ENCODE measurements around the gene NOXO1.
"Not testable (repeated sequence)": the region's sequence is repeated elsewhere in the genome, so short reads cannot be mapped to it uniquely, and the experiment has no call there.

NOXO1 gene

DNA sequence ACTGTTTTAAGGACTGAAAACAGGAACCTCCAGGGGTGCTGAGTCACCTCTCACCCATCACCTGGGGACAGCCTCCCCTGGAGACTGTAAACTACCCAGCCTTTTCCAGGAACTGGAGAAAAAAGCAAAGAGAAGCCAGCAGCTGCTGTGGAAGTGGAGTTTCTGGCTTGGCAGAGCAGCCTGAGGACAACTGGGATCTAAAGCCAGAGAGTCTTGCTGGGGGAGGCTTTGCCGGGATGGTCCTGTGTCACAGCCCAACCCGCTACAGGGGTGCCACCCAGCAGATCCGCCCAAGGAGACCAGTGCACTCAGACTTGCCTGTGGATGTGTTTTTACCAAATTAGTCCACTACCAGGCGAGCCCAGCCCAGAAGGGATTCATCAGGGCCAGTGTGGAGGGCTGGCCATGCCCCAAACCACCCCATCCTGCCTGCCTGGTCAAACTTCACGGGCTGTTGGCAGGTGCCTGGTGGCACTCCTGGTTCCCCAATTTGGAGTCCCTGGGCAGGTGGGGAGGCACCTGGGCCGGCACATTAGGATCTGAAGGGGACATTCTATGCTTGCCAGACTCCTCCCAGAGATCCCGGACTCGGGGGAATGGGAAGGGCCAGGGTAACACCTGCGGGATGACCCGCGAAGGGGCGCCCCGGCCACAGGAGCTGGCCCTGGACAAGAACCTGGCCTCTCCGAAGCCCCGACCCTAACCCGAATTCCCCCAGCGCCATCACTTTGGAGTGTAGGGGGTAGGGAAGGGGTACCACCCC lies 39.0 kb downstream of the NOXO1 start:
- DNase-seq (ENCODE audit: low read depth in 2 of 2): no peak

DNA sequence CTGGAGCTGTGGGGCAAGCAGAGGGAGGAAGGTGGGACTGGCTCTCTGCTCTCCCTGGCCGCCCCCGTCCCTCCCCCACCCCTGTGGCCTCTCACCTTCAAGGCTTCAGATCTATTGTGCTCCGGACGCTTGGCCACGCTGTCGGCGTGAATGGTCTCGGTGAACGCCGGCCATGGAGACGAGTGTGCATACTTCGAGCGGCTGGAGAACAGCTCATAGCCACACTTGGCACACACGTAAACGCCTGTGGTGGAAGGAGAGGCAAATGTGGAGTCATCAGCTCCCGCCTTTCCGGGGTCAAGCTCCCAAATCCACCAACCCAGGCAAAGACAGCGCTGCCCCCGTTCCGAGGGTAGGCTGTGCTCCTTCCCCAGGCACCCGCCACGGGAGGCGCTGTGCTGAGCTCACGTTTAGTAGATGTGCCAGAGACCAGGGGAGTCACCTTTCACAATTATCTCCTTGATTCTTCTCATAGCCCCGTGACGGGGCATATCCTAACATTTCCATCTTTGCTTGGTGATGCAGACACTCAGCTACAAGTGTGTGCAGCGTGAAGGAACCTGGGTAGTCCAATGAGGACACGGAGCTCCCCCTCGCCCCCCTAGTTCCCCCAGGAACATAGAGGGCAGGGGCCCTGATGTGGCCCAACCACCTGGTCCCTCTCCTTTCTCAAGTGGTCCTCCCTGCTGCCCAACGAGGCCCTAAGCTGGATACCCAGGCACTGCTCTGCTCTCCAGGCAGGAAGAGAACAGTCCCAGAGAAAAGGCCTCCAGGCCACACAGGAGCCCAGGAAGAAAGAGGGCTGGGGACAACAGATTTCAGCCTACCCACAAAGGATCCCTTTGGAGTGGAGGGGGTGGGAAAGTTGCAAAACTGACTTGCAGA lies 39.9 kb downstream of the NOXO1 start:
- DNase-seq (ENCODE audit: low read depth in 2 of 2): no peak

DNA sequence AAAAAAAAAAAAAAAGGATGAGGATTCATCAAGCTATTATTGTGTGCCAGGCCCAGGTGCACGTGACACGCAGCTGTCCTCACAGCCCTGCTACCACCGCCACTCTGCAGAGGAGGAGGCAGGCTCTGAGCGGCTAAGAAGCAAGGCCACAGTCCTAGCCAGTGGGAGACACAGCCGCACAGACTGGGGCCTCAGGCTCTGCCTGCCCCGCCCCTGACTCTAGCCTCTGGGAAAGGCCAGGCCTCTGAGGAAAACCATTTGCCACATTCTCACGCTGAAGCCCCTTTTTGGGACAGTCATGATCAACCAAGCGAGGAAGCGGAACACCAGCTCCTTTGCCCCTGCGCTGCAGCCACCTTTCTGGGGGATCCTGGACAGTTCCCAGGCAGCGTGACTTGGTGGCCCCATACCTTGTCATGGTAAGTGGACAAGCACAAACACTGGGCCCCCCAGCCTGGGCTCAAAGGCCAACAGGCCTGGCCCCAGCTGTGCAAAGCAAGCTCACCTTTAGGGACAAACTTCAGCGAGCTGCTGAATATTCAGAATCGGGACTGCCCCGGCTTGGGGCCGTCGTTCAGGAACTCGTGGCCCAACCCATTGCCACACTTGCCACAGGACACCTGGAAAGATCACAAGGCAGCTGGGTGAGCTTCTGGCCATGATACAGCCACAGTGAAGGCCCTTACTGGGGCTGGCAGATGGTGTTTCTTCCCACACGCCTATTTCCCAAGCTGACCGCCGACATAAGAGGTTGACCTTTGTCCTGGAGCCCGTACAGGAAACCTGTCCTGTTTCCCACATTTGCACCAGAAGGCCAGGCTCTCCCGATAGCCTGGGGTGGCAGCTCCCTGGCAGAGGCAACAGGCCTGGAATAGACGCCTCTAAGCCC lies 40.8 kb downstream of the NOXO1 start:
- DNase-seq (ENCODE audit: low read depth in 2 of 2): no peak

DNA sequence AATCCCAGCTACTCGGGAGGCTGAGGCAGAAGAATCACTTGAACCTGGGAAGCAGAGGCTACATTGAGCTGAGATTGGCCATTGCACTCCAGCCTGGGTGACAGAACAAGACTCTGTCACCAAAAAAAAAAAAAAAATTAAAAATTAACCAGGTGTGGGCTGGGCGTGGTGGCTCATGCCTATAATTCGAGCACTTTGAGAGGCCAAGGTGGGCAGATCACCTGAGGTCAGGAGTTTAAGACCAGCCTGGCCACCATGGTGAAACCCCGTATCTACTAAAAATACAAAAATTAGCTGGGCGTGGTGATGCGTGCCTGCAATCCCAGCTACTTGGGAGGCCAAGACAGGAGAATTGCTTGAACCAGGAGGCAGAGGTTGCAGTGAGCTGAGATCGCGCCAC lies 41.4 kb downstream of the NOXO1 start:
- DNase-seq (ENCODE audit: low read depth in 2 of 2): not testable (repeated sequence)

DNA sequence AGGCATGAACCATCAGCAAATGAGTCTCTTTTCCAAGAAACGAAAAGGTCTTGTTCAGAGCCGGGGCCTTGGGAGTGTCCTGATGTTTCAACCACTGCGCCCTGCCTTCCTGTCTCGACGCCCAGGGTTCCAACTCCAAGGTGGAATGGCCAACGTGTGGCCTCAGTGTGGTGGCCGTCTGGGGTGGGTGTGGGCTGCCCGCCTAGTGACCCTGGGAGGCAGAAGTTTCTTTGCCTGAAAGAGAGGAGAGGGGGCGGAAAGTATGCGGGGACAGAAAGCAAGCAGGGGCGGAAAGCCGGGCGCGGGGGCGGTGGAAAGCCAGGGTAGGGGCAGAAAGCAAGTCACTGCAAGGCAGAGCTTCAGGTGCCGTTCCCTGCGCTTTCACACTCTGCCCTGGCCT lies 42.4 kb downstream of the NOXO1 start:
- no peak for DNase-seq (ENCODE audit: low read depth in 2 of 2)

DNA sequence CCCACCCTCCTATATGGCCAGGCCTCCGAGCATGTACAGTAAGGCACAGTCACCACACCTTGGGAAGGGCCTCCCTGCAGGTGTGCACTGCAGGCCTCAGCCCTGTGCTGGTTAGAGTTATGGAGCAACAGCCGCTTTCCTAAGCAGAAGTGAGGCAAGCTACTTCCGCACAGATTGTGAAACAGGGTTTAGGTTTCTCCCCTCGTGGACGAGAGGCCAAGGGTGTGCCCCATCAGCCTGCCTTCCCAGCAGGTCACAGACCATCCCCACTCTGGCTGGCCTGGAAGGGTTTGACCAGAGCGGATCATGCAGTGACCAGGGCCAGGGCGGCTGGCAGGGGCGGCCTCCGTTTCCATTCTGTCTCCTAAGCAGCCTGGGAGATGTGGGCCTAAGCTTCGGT lies 43.0 kb downstream of the NOXO1 start:
- no peak for DNase-seq (ENCODE audit: low read depth in 2 of 2)

DNA sequence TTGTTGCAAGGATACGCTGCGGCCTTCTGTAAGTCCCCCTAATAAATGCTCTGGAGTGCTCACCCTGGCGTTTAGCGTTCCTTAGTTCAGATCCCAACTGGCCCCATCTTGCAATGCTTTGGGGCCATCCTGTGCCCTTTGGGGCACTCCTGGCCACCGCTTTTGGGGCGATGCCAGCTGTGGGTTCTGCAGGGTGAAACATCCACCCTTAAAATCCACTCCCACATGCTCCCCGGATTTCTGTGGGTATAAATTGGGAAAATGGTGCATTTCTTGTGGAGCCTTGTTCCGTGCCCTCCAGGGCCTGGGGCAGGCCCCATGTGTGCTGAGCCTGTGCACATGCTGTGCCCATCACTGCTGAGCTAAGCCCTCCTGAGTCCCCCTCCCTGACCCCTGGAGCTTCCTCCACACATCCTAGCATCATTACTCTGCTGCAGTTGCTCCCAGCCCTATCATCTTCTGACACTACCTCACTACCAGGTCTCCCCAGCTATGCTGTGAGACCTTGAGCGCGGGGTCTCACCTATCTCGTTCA lies 44.3 kb downstream of the NOXO1 start:
- no peak for DNase-seq (ENCODE audit: low read depth in 2 of 2)

DNA sequence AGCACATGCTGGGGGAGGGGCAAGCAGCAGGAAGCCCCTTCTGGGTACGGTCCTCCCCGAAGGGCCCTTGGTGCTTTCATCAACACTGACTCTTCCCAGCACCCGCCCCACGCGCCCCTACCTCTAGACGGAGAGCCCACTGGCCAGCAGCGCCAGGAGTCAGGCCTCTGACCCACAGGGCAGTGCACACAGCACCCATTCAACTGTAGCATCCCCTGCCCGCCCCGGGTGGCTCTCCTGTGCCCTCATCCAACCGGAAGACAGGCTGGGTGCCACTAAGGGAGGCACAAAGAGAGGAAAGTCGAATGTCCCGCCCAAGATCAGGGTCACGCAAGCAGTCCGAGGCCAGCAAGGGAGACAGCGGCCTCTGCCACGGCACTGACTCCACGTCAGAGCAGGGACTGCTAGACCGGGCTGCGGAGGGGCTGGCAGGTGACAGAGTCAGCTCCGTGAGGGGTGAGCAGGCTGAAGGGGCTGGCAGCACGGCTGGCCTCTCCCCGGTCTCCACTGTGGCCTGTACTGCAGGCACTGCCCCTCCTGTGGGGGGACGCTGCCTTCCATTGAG lies 48.1 kb downstream of the NOXO1 start:
- DNase-seq (ENCODE audit: low read depth in 2 of 2): no peak

DNA sequence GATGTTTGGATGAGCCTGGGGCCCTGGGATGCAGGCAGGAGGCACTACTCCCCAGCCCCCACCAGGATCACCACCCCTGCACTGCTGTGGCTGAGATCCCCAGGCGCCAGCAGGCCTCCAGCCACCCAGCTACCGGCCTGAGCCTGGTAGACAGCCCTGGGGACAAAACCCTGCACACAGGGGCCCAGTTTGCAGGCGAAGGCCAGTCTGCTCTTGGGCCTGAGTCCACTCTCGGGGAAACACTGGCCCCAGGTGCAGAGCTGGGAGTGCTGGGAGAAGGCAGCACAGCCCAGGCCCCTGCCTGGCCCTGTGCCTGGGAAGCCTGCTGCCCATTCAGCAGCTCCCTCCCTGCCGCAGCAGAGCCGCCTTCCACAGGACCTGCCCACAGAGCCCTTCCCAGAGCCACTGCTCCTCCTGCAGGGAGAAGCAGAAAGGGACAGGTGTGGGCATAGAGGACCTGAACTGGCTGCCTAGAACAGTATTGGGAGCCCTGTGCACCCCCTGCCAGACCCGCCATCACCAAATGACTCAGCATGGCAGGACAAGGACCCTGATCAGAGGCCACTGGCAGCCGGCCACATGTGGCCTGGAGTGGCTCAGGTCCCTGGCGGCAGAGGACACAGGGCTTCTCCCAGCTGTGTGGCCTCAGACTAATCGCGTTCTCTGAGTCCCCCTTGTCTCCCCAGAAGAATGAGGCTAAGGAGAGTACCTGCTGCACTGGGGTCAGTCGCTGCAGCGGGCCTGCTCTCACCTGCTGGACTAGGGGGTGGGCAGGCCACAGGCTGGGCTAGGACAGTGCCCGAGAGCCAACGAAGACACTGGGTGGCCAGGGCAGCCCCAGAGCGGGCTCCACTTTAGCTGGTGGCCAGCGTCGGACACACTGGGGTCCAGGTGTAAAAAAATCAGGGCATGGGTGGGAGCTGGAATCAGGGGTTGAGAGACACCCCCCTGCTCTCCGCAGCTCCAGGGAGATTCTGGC lies 48.9 kb downstream of the NOXO1 start:
- DNase-seq (ENCODE audit: low read depth in 2 of 2): no peak

DNA sequence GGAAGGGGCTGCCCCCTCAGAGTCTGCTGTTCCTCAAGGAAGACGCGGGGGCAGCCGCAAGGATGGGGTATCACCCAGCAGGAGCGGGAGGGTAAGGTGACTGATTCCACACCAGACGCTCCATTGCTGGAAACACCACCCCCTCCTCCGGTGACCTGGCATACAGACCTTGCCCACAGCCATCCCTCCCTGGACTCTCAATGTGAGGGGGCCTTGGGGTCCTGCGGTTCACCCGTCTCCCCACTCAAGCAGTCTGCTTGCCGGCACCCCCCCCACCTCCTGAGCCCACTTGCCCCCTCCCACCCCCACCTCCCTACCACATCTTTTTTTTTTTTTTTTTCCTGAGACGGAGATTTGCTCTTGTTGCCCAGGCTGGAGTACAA lies 50.9 kb downstream of the NOXO1 start:
- DNase-seq (ENCODE audit: low read depth in 2 of 2): no peak

DNA sequence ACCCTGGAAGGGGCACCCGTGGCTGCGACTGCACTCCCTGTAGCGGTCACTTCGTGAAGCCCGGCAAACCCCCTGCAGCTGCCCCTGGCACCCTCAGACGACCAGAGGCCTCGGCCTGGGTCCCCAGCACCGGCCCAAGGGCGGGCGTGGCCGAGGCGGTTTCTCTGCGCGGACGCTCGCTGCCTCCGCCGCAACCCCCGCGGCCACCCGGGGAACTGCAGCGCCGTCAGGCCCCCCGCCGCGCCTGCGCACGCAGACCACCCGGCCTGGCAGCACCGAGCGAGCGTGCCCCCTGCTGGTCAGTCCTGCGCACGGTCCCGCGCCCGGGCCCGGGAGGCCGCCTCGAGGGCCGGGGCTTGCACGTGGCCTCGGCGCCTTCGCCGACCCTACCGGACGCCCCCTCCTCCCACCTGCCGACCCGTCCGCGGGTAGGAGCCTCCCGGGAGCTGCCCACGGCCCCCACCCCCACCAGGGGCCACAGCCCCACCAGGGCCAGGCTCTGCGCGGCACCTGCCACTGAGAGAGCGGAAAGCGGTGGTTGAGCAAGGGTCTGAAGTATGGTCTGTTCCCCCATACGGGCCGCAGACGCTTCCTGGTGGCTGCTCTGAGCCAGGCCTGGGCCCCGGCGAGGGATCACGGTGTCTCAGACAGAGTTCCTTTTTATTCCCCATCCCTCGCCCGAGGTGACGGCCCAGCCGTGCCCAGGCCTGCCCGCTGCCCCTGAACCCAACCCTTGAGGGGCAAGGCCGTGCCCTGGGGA lies 51.5 kb downstream of the NOXO1 start:
- DNase-seq (ENCODE audit: low read depth in 2 of 2): peak; percentile 47 to 60

DNA sequence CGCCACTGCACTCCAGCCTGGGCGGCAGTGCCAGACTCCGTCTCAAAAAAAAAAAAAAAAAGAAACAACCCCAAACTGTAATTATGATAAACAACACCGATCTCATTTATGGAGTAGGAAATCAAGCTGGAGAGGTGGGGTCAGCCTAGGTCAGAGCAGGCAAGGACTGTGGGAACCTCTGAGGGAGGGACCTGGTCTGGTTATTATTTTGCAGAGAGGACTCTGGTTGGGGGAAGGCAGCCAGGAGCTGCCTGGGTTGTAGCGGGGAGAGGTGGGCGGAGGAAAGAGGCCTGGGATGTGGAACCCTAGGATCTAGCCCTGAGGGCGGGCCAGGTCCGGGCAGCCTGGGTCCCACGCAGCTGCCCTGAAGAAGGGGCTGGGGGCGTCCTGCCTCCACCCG lies 52.2 kb downstream of the NOXO1 start:
- no peak for DNase-seq (ENCODE audit: low read depth in 2 of 2)
